ENCODE measurements around the gene FAN1. TPM values are rescaled to one million over a fixed set of nuclear protein-coding genes. Genes with fewer than 3 reads are reported as not detected.

Gene FAN1
- total RNA-seq, 4 donors from 2014 or later: 6.0 to 17.7 (median 10.2) TPM

DNA sequence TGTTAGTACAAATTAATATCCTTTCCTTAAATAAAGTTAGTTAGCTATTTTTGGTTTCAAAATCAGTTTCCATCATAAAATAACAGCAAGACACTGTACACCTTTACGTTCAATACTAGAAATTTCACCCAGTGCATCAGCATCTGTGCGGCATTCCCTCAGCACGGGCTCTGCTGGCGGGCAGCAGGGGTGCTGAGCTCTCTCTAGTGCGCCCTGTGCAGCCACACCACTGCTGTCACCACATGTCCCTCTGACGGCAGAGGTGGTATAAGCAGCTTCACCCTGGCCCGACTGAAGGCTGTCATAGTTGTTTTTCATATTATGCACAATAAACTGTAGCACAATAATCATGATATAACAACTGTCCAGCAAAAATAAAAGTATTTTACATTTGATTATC, 35.4 kb downstream of the FAN1 start:
- H3K36me3 ChIP-seq: peaks cover 20 to 98% (median 37%) of the 10 kb centered on the region in 3 donors
- no peak for DNase-seq
- TF ChIP-seq POLR2A (IDR thresholded peaks at IDR 0.05): no peak
- TF ChIP-seq CTCF (IDR thresholded peaks at IDR 0.05): no peak

GRCh38 chr15:30940359-30940758, 36.6 kb downstream of the FAN1 start:
- TF ChIP-seq CTCF (IDR thresholded peaks at IDR 0.05) (no peak), POLR2A (IDR thresholded peaks at IDR 0.05) (no peak)
- DNase-seq: no peak
- no peaks in the 10 kb centered on the region for H3K9me3 ChIP-seq
- H3K4me3 ChIP-seq: no peak overlapping the region
- no peaks in the 10 kb centered on the region for H3K27me3 ChIP-seq
- no peak overlapping the region for H3K27ac ChIP-seq
- peaks cover 20 to 98% (median 37%) of the 10 kb centered on the region in 3 donors for H3K36me3 ChIP-seq
- 53 to 70% methylated on average over 3 to 4 of the region's 4 CpGs for WGBS, 2 donors
- H3K4me1 ChIP-seq: no peaks in the 10 kb centered on the region
- intact Hi-C loops (cut with DNase I): no loop called here

More for the DNA sequence above, 35.4 kb downstream of the FAN1 start:
- Histone ChIP-seq H3K27me3 (no peaks in the 10 kb centered on the region), H3K4me3 (no peak overlapping the region), H3K4me1 (no peaks in the 10 kb centered on the region), H3K27ac (no peak overlapping the region), H3K9me3 (no peaks in the 10 kb centered on the region)
- 94 to 96% methylated on average over 6 to 7 of the region's 7 CpGs for WGBS, 2 donors
- intact Hi-C loops (cut with DNase I): no loop called here

DNA sequence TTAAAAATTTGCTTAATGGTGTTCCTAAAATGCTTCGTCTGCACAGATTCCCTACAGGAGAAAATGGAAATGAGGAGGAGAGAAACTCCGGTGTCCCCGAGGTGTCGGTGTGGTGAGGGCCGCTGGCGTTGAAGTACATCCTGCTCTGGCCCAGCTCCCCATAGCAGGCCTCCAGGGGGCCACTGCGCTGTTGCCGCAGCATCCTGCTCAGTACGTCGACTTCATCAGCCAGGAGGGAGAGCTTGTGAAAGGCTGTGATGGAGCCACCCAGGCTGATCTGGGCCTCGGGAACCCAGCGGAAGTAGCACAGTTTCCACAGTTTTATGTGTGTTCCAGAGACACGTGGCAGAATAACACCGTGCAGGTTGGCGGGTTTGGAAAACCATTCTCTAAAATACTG, 37.8 kb downstream of the FAN1 start:
- no peak for DNase-seq
- Histone ChIP-seq H3K9me3 (no peaks in the 10 kb centered on the region), H3K36me3 (peaks cover 28 to 100% (median 37%) of the 10 kb centered on the region in 3 donors), H3K27me3 (no peaks in the 10 kb centered on the region), H3K27ac (no peak overlapping the region), H3K4me1 (no peaks in the 10 kb centered on the region), H3K4me3 (no peak overlapping the region)
- WGBS, 2 donors: 90 to 94% methylated on average over 13 to 15 of the region's 15 CpGs
- no peak for TF ChIP-seq POLR2A (IDR thresholded peaks at IDR 0.05)
- TF ChIP-seq CTCF (IDR thresholded peaks at IDR 0.05): no peak
- intact Hi-C loops (cut with DNase I): no loop called here

DNA sequence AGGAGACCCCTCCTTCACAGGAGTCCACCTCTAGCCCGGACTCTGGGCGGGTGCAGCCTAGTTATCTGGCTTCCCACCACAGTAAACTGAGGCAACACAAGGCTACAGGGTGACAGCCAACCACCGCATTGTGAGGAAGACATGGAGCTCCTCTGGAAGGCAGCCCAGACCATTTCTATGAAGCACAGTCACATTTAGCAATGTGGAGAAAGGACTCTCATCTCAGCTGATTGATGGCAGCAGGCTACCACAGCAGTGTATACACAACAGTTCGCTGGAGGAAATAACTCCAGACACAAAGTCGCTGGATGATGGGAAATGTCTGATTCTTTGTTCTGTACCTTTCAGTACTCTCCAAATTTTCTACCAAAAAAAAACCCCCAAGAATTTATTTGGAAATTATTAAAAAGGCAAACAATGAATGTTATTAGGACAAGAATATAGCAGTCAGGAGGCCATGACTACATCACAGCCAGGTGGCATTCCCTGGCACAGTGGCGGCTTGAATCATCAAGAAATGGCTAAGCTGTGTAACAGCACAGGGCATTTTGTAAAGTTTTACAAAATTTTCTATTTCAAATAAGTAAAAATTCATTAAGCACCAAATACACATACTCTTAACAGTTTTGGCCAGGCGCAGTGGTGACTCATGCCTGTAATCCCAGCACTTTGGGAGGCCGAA, 40.1 kb downstream of the FAN1 start:
- intact Hi-C loops (cut with DNase I): no loop called here
- H3K4me1 ChIP-seq: no peaks in the 10 kb centered on the region
- TF ChIP-seq POLR2A (IDR thresholded peaks at IDR 0.05) (no peak), CTCF (IDR thresholded peaks at IDR 0.05) (no peak)
- H3K4me3 ChIP-seq: no peak overlapping the region
- no peak overlapping the region for H3K27ac ChIP-seq
- peaks cover 35 to 100% (median 38%) of the 10 kb centered on the region in 3 donors for H3K36me3 ChIP-seq
- no peaks in the 10 kb centered on the region for H3K27me3 ChIP-seq
- no peak for DNase-seq
- 88 to 97% methylated on average over 6 to 8 of the region's 8 CpGs for WGBS, 2 donors
- no peaks in the 10 kb centered on the region for H3K9me3 ChIP-seq

DNA sequence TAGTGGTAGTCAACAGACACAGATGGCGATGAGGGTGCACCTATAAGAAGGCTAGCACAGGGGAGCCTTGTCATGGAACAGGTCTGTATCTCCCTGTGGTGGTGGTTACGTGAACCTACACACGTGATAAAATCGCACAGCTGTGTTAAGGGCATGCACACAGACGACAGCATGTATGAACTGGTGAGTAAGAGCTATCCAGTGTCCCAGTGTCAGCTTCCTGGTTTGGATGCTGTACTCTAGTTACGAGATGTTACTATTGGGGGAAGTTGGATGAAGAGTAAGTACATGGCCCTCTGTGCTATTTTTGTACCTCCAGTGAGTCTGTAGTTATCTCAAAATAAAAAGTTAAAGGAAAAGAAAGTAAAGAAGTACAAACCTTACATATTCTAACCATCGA, 49.5 kb downstream of the FAN1 start:
- Histone ChIP-seq H3K4me1 (peaks cover 0 to 10% (median 0%) of the 10 kb centered on the region in 3 donors), H3K27ac (no peak overlapping the region), H3K9me3 (no peaks in the 10 kb centered on the region), H3K4me3 (no peak overlapping the region), H3K36me3 (peaks cover 27 to 100% (median 45%) of the 10 kb centered on the region in 3 donors), H3K27me3 (no peaks in the 10 kb centered on the region)
- intact Hi-C loops (cut with DNase I): no loop called here
- WGBS, 2 donors: 92 to 95% methylated on average over 6 to 7 of the region's 7 CpGs
- no peak for TF ChIP-seq CTCF (IDR thresholded peaks at IDR 0.05)
- no peak for TF ChIP-seq POLR2A (IDR thresholded peaks at IDR 0.05)
- DNase-seq: no peak
